GM10266 (cell line): Measurements from ENCODE around the gene FASN.
"Not testable (repeated sequence)": the region's sequence is repeated elsewhere in the genome, so short reads cannot be mapped to it uniquely, and the experiment has no call there.

Experiments
- DNase-seq: peaks from one replicate; pipeline ENCODE4 v3.0.0; 2012; ENCODE audit errors: extremely low spot score
- CTCF ChIP-seq: IDR thresholded peaks from 2 replicates; pipeline ENCODE4 v1.5.1; 2012; ENCODE audit warnings: mild to moderate bottlenecking, low read depth; ENCODE audit not compliant: control insufficient read depth, insufficient read depth; ENCODE audit errors: missing control alignments

FASN gene

GRCh38 chr17:82046903-82047302 lies 51.1 kb downstream of the FASN start:
- TF ChIP-seq CTCF: no peak

GRCh38 chr17:82045936-82046484 lies 52.0 kb downstream of the FASN start:
- DNase-seq: no peak
- TF ChIP-seq CTCF: no peak

More at GRCh38 chr17:82046903-82047302, 51.1 kb downstream of the FASN start:
- no peak for DNase-seq

- DNase-seq: no peak
- no peak for TF ChIP-seq CTCF
These were observed 54.5 kb downstream of the FASN start for GRCh38 chr17:82043507-82043906.

- DNase-seq: no peak
- no peak for TF ChIP-seq CTCF
These were observed 55.4 kb downstream of the FASN start for GRCh38 chr17:82042649-82043048.

GRCh38 chr17:82041144-82041814 lies 56.8 kb downstream of the FASN start:
- no peak for DNase-seq
- TF ChIP-seq CTCF: no peak

- TF ChIP-seq CTCF: no peak
- no peak for DNase-seq
These were observed 58.2 kb downstream of the FASN start for GRCh38 chr17:82039695-82040299.

- DNase-seq: not testable (repeated sequence)
These were observed 59.1 kb downstream of the FASN start for GRCh38 chr17:82038796-82039409.
